HG02588 (cell line): ENCODE results near the gene IL3.
A peak's percentile ranks its signal among the peaks of the same experiment; 100 is the strongest.

Experiments
- ATAC-seq: cut with Tn5 transposase; IDR thresholded peaks from one replicate; pipeline ENCODE4 v1.9.1; 2021; ENCODE audit warnings: mild to moderate bottlenecking, moderate library complexity; ENCODE audit not compliant: unreplicated experiment

The IL3 gene

GRCh38 chr5:132056610-132057497, 3.6 kb upstream of the IL3 start:
- no peak for ATAC-seq

- no peak for ATAC-seq
These were observed 2.8 kb upstream of the IL3 start for GRCh38 chr5:132057498-132058255.

- ATAC-seq, result no peak
These were observed 1.8 kb upstream of the IL3 start for GRCh38 chr5:132058646-132059042.

GRCh38 chr5:132059043-132059695, 1.3 kb upstream of the IL3 start:
- ATAC-seq, result no peak

- ATAC-seq, result no peak
These were observed 557 bp upstream of the IL3 start for GRCh38 chr5:132059696-132060500.

- peak; percentile 46 for ATAC-seq
These were observed 2.8 kb downstream of the IL3 start for GRCh38 chr5:132063090-132063911.

- ATAC-seq, result no peak
These were observed 3.7 kb downstream of the IL3 start for GRCh38 chr5:132064140-132064539.

GRCh38 chr5:132064738-132065331, 4.4 kb downstream of the IL3 start:
- peak; percentile 72 for ATAC-seq

- no peak for ATAC-seq
These were observed 5.0 kb downstream of the IL3 start for GRCh38 chr5:132065351-132065937.

GRCh38 chr5:132065951-132066701, 5.7 kb downstream of the IL3 start:
- ATAC-seq, result no peak

GRCh38 chr5:132066871-132067270, 6.4 kb downstream of the IL3 start:
- ATAC-seq, result no peak

- no peak for ATAC-seq
These were observed 7.0 kb downstream of the IL3 start for GRCh38 chr5:132067451-132067850.

- no peak for ATAC-seq
These were observed 7.7 kb downstream of the IL3 start for GRCh38 chr5:132067941-132068808.

- no peak for ATAC-seq
These were observed 9.1 kb downstream of the IL3 start for GRCh38 chr5:132069561-132069960.

- ATAC-seq, result no peak
These were observed 9.5 kb downstream of the IL3 start for GRCh38 chr5:132069994-132070393.

- ATAC-seq, result no peak
These were observed 10.2 kb downstream of the IL3 start for GRCh38 chr5:132070460-132071337.

- no peak for ATAC-seq
These were observed 10.9 kb downstream of the IL3 start for GRCh38 chr5:132071338-132071707.
